ENCODE results near the gene PTPN7.
"Not testable (repeated sequence)": the region's sequence is repeated elsewhere in the genome, so short reads cannot be mapped to it uniquely, and the experiment has no call there.

PTPN7 gene

DNA sequence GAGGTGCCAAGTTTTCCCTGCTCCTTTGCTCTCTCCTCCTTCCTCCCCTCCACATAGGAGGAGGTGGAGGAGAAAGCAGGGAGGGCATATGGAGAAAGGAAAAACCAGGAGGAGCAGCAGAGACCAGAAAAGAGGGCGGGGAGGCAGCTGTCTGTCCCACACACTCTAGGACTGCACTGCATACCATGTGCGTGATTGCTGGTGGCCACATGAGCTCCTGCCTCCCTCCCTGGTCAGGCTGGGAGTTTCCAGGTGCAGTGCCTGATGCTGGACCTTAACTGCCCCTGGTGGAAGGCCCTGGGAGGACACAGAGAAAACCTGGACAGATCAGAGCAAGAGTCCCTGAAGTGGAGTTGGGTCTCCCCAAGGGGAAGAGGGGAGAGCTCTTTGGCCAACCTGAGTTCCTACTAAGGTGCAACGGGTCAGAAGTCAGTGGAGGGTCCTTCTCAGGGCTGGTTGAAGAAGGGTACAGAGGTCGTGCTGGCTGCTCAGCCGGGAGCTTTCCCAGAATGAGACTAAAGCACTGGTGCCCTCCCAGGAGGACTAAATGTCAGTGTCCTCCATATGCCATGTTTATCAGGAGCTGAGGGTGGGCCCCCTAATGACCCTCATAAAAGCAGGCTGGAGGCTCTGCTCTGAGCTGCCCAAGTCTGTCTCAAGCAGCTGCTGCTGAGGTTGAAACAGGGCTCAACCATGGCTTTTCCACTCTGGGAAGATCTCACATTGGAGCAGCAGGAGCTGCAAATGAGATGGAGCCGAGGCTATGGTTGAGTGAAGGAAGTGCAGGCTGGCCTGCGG is 29.7 kb upstream of the PTPN7 start:
- DNase-seq (ENCODE audit: low read depth in 2 of 2) = no peak

DNA sequence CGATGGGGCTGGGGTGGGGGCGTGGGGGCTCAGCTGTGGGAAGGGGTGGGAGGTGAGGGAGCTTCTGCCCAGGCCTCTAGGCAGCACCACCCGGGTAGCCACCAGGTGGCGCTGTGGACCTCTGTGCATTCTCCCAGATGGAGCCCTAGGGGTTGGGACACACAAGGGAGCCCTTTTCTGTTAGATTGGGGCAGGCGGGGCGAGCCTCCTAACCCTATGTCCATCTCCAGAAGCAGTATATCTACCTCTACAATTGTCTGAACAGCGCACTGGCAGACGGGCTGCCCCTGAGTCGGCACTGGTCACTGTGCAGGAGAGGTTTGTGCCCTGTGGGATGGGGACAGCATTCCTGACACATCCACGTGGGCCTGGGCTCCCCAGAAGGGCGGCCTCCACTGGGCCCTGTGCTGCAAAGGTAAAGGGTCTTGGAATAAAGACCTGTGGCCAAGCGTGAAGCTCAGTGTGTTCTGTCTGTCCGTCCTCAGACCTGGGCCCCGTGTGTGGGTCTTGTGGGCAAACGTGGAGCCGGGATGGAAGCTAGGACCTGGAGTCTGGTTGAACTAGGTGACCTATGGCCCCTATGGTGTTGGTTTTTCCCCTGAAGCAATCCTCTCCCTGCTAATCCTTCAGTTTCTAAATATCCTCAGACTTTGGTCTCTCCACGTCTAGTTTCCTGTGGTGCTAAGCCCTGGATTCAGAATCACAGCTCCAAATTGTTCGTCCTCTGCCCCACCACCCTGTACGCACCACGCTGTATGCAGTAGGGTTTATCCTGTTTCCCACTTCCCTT is 28.8 kb upstream of the PTPN7 start:
- peak in 1 of 2 experiments; percentile 6 for DNase-seq (ENCODE audit: low read depth in 2 of 2)

- no peak for DNase-seq (ENCODE audit: low read depth in 2 of 2)
Observed at GRCh38 chr1:202187697-202188407, 27.4 kb upstream of the PTPN7 start.

- no peak for DNase-seq (ENCODE audit: low read depth in 2 of 2)
Observed at GRCh38 chr1:202187041-202187671, 26.8 kb upstream of the PTPN7 start.

GRCh38 chr1:202186327-202186726 is 25.9 kb upstream of the PTPN7 start:
- no peak for DNase-seq (ENCODE audit: low read depth in 2 of 2)

DNA sequence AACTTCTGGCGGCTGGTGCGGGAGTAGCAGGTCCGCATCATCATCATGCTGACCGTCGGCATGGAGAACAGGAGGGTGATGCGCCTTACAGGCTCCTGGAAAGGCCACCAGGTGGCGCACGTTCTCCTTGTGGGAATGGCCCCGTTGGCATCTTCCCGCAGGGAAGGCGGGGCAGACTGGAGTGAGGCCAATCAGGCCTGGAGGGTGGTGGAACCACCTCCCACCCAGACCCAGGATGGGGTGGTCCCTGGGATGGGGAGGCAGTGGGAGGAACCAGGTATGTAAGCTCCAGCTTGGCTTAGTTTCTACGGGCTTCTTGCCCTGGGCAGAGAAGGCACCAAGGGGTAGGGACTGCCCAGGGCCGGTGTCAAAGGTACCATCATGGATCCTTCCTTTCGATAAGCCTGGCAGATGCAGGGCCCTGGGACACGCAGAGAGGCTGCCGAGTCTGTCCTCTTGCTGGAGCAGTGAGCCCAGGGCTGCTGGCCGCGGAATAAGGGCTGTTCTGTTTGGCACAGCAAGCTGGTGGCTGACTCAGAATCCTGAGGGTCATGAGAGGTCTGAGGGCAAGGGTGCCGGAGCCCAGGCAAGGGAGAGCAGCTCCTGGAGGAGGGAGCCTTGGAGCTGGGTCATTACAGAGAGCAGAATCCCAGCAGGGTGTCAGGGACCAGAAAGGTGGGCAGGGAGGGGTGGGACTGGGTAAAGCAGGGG is 24.5 kb upstream of the PTPN7 start:
- peak; percentile 63 to 64 for DNase-seq (ENCODE audit: low read depth in 2 of 2)

DNA sequence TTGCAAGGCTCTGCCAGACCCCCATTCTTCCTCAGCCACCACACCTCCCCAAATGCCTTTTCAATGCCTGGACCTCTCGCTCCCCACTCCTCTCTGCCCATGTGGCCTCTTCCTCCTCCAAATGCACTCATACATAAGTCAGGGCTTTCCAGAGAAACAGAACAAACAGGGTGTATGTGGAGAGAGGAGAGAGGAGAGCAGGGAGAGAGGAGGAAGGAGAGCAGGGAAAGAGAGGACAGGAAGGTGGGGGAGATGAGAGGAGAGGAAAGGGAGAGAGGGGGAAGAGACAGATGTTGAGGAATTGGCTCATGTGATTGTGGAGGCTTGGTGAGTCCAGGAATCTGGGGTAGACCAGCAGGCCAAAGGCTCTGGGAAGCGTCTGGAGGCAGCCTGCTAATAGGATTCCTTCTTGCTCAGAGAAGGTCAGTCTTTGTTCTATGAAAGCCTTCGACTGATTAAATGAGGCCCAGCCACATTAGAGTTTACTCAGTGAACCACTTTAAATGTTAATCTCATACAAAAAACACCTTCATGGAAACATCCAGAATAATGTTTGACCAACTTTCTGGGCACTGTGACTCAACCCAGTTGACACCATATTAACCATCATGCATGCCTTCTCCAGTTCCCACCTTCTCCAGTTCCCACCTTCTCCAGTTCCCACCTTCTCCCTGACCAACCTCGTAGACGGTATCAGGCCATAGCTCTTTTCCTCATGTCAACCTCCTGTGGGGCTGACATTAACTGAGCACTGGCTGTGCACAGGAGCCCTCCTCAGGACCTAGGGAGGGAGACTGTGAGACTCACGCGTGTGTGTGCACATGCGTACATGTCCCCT is 21.9 kb upstream of the PTPN7 start:
- DNase-seq (ENCODE audit: low read depth in 2 of 2) = no peak

GRCh38 chr1:202181586-202181985 is 21.2 kb upstream of the PTPN7 start:
- DNase-seq (ENCODE audit: low read depth in 2 of 2) = no peak

- not testable (repeated sequence) for DNase-seq (ENCODE audit: low read depth in 2 of 2)
Observed at GRCh38 chr1:202180751-202181139, 20.3 kb upstream of the PTPN7 start.

GRCh38 chr1:202179828-202180750 is 19.7 kb upstream of the PTPN7 start:
- no peak for DNase-seq (ENCODE audit: low read depth in 2 of 2)

- DNase-seq (ENCODE audit: low read depth in 2 of 2) = no peak
Observed at GRCh38 chr1:202176949-202177927, 16.8 kb upstream of the PTPN7 start.

GRCh38 chr1:202173993-202174392 is 13.6 kb upstream of the PTPN7 start:
- DNase-seq (ENCODE audit: low read depth in 2 of 2) = no peak

GRCh38 chr1:202172015-202172355 is 11.6 kb upstream of the PTPN7 start:
- no peak for DNase-seq (ENCODE audit: low read depth in 2 of 2)

DNA sequence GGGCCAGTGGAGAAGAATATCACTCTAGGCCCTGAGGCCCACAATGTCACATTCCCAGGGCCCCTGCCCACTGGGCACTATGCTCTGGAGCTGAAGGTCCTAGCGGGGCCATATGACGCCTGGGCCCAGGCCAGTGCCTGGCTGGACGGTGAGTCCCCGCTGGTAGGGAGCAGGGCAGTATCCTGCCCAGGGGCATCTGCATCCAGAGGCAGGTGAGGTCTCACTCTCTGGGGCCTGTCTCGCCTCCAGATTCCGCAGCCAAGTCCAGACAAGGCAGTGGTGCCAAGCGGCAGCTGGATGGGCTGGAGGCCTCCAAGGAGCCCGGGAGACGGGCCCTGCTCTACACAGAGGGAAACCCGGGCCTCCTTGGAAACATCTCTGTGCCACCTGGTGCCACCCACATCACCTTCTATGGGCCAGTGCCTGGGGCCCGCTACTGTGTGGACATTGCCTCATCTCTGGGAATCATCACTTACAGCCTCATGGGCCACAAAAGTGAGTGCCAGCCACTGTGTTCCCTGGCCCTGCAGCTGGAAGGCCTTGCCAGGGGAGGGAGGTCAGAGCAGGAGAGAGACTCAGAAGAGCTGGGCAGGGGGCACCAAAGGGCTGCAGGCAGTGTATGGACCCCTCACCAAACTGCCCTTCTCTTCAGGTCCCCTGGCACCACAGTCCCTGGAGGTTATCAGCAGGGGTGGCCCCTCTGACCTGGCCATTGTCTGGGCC is 11.1 kb upstream of the PTPN7 start:
- DNase-seq (ENCODE audit: low read depth in 2 of 2) = no peak

DNA sequence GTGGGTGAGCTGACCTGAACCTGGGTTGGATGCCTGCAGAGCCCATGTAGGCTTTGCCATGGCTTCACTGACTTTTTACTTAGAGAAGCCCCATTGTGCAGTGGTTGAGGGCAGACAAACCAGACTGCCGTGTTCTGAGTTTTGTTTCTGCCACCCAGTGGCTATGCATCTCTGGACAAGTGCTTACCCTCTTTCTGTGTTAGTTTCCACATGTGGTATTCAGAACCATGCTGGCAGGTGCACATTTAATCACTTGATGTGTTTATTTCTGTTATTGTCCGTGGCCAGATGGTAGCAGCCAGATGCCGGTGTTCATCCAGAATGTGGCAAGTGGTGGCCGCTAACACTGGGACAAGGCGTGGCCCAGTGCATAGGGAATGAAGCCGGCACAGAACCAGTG is 10.3 kb upstream of the PTPN7 start:
- DNase-seq (ENCODE audit: low read depth in 2 of 2) = no peak

- no peak for DNase-seq (ENCODE audit: low read depth in 2 of 2)
Observed at GRCh38 chr1:202168861-202169260, 8.5 kb upstream of the PTPN7 start.

DNA sequence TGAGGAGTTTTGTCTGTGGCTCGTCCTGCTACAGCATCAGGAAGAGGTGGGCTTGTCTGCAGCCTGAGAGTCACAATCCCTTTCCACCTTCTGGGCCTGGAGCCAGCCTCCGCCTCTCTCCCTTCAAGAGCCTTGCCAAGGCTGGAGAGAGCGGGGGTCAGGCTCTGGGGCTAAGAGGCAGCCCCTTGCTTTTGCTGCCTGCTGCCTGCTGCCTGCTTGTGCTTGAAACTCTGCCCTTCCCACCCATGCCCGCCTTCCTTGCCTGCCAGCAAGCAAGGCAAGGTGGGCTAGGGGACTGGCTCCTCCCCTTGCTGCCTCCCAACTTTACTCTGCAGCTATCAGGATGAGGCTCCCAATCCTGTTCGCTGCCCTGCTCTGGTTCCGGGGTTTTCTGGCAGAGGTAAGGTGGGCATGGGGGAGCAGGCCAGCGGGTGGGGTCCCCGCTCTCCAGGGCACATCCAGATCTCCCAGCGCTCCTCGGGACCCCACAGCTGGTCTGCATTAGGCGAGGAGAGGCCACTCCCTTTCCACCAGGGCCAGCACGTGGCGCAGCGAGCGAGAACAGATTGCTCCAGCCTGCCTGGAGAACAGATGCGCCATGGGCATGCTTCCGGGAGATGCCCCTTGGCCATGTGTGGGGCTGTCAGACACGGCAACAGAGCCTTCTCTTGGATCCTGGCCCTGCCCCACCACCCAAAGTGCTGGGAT is 7.5 kb upstream of the PTPN7 start:
- peak; percentile 20 to 29 for DNase-seq (ENCODE audit: low read depth in 2 of 2)

Measured in fibroblast of skin of left quadriceps (primary cell).